Endodermal cell (in vitro differentiated cells): ENCODE results near the gene HRH2. TPM values are rescaled to one million over a fixed set of nuclear protein-coding genes. Genes with fewer than 3 reads are reported as not detected.

Experiments
- DNase-seq: peaks from one replicate; pipeline ENCODE4 v3.0.0-alpha.2; 2017
- H3K27ac ChIP-seq: 2 replicates; pipeline ENCODE4 v1.5.1; 2013; ENCODE audit warnings: mild to moderate bottlenecking, low read depth, low read length, moderate library complexity
- H3K27me3 ChIP-seq: 2 replicates; pipeline ENCODE4 v1.6.1; 2013; ENCODE audit warnings: mild to moderate bottlenecking, low read length, moderate library complexity; ENCODE audit not compliant: insufficient read depth, control insufficient read depth, poor library complexity, severe bottlenecking
- H3K36me3 ChIP-seq: 2 replicates; pipeline ENCODE4 v1.7.0; 2013; ENCODE audit warnings: mild to moderate bottlenecking, low read length, moderate library complexity; ENCODE audit not compliant: control insufficient read depth, insufficient read depth
- H3K4me1 ChIP-seq: one replicate; pipeline ENCODE4 v1.7.0; 2013; ENCODE audit warnings: low read length; ENCODE audit not compliant: control insufficient read depth, insufficient read depth
- H3K4me3 ChIP-seq: 2 replicates; pipeline ENCODE4 v1.5.1; 2013; ENCODE audit warnings: mild to moderate bottlenecking, low read length, moderate library complexity
- H3K9ac ChIP-seq: 2 replicates; pipeline ENCODE4 v1.6.1; 2013; ENCODE audit warnings: mild to moderate bottlenecking, low read length, moderate library complexity; ENCODE audit not compliant: poor library complexity, severe bottlenecking; ENCODE audit errors: extremely low read depth
- H3K9me3 ChIP-seq: 2 replicates; pipeline ENCODE4 v1.6.1; 2013; ENCODE audit warnings: mild to moderate bottlenecking, low read length, moderate library complexity; ENCODE audit not compliant: control insufficient read depth
- H3K27ac Mint-ChIP-seq: 2 replicates; pipeline ENCODE4 v1.8.0; 2020; ENCODE audit warnings: mixed read lengths
- H3K27me3 Mint-ChIP-seq: 2 replicates; pipeline ENCODE4 v1.8.0; 2021; ENCODE audit warnings: mild to moderate bottlenecking, mixed read lengths; ENCODE audit not compliant: insufficient read depth
- H3K36me3 Mint-ChIP-seq: 2 replicates; pipeline ENCODE4 v1.8.0; 2020; ENCODE audit warnings: low read depth, mixed read lengths
- H3K4me1 Mint-ChIP-seq: 2 replicates; pipeline ENCODE4 v1.8.0; 2020; ENCODE audit warnings: mixed read lengths
- H3K4me3 Mint-ChIP-seq: 2 replicates; pipeline ENCODE4 v1.8.0; 2020; ENCODE audit warnings: mild to moderate bottlenecking, moderate library complexity, mixed read lengths
- H3K9me3 Mint-ChIP-seq: 2 replicates; pipeline ENCODE4 v1.8.0; 2020; ENCODE audit warnings: mild to moderate bottlenecking, mixed read lengths
- CTCF ChIP-seq: fragments of 200-600 bp; sonication (generic); conservative IDR thresholded peaks from 2 replicates; pipeline ENCODE4 v1.5.0; 2021; ENCODE audit warnings: antibody characterized with exemption, mild to moderate bottlenecking
- WGBS, 2 experiments: methylation state at CpG; one replicate each; pipeline versions ENCODE4 v1.1.5 to v1.1.7; 2013; ENCODE audit warnings: missing lambda C conversion rate in 2 of 2, mixed read lengths in 1 of 2; ENCODE audit not compliant: insufficient coverage in 1 of 2, insufficient read length in 1 of 2; 5-methylcytosine and 5-hydroxymethylcytosine counted together
- total RNA-seq, 2 donors: library from RNA; stranded (reverse); fragmentation: NEBNext Ultra II Directional in 1 of 2; extraction: Animal tissue kit (Norgen Biotek cat#: 25700) in 1 of 2; gene quantifications; 2 replicates in 1 of 2; 3 replicates in 1 of 2; pipeline ENCODE4 v1.2.1, GENCODE V29; 2021

The HRH2 gene
- total RNA-seq, 2 donors from 2014 or later, result 2.1 to 3.3 TPM

- Mint-ChIP-seq H3K9me3 (no peaks in the 10 kb centered on the region), H3K4me1 (no peaks in the 10 kb centered on the region)
- 87 to 91% methylated on average over 10 of the region's 10 CpGs for WGBS, 2 experiments
Measured at GRCh38 chr5:175678074-175678473, 20.2 kb downstream of the HRH2 start.

GRCh38 chr5:175679411-175679810 is 21.5 kb downstream of the HRH2 start:
- H3K36me3 Mint-ChIP-seq, result peaks cover 4% of the 10 kb centered on the region
- DNase-seq, result no peak
- Histone ChIP-seq H3K9me3 (no peaks in the 10 kb centered on the region), H3K9ac (no peak overlapping the region), H3K4me3 (no peak overlapping the region), H3K4me1 (no peaks in the 10 kb centered on the region), H3K36me3 (no peaks in the 10 kb centered on the region), H3K27me3 (no peaks in the 10 kb centered on the region), H3K27ac (no peak overlapping the region)
- TF ChIP-seq CTCF, result no peak
- H3K27me3 Mint-ChIP-seq, result peaks cover 15% of the 10 kb centered on the region
- 92 to 94% methylated on average over 3 of the region's 3 CpGs for WGBS, 2 experiments
- no peaks in the 10 kb centered on the region for H3K4me1 Mint-ChIP-seq
- H3K4me3 Mint-ChIP-seq, result no peak overlapping the region
- H3K27ac Mint-ChIP-seq, result no peak overlapping the region
- no peaks in the 10 kb centered on the region for H3K9me3 Mint-ChIP-seq

More at GRCh38 chr5:175678074-175678473, 20.2 kb downstream of the HRH2 start:
- DNase-seq, result no peak
- H3K9ac ChIP-seq, result no peak overlapping the region
- Mint-ChIP-seq H3K27ac (no peak overlapping the region), H3K36me3 (no peaks in the 10 kb centered on the region), H3K27me3 (peaks cover 15% of the 10 kb centered on the region), H3K4me3 (no peak overlapping the region)
- no peaks in the 10 kb centered on the region for H3K36me3 ChIP-seq
- no peak overlapping the region for H3K27ac ChIP-seq
- H3K27me3 ChIP-seq, result no peaks in the 10 kb centered on the region
- no peak for TF ChIP-seq CTCF
- no peaks in the 10 kb centered on the region for H3K9me3 ChIP-seq
- H3K4me1 ChIP-seq, result no peaks in the 10 kb centered on the region
- H3K4me3 ChIP-seq, result no peak overlapping the region

- DNase-seq, result no peak
- Histone ChIP-seq H3K4me1 (no peaks in the 10 kb centered on the region), H3K27me3 (no peaks in the 10 kb centered on the region), H3K36me3 (no peaks in the 10 kb centered on the region), H3K9me3 (no peaks in the 10 kb centered on the region), H3K9ac (no peak overlapping the region), H3K27ac (no peak overlapping the region), H3K4me3 (no peak overlapping the region)
- Mint-ChIP-seq H3K27ac (no peak overlapping the region), H3K4me3 (no peak overlapping the region), H3K4me1 (no peaks in the 10 kb centered on the region), H3K36me3 (peaks cover 4% of the 10 kb centered on the region), H3K27me3 (peaks cover 15% of the 10 kb centered on the region), H3K9me3 (no peaks in the 10 kb centered on the region)
- WGBS, 2 experiments, result 93 to 100% methylated on average over 7 to 8 of the region's 8 CpGs
- no peak for TF ChIP-seq CTCF
Measured at GRCh38 chr5:175680020-175680419, 22.1 kb downstream of the HRH2 start.
